Muscle layer of duodenum (tissue), 2 donors: Measurements from ENCODE around the gene DNM3.
"Not testable (repeated sequence)": the region's sequence is repeated elsewhere in the genome, so short reads cannot be mapped to it uniquely, and the experiment has no call there.

Source experiments
- H3K27ac ChIP-seq: one replicate; pipeline ENCODE4 v1.7.0; 2013; ENCODE audit warnings: mild to moderate bottlenecking, low read length
- H3K27me3 ChIP-seq: one replicate; pipeline ENCODE4 v1.7.0; 2013; ENCODE audit warnings: low read depth, mild to moderate bottlenecking, control low read depth, low read length
- H3K36me3 ChIP-seq, 2 donors: one replicate each; pipeline ENCODE4 v1.7.0; 2013; ENCODE audit warnings: low read length in 2 of 2, control low read depth in 1 of 2, mild to moderate bottlenecking in 1 of 2; ENCODE audit not compliant: insufficient read depth in 2 of 2, control insufficient read depth in 1 of 2
- H3K4me1 ChIP-seq, 2 donors: one replicate each; pipeline ENCODE4 v1.7.0; 2013; ENCODE audit warnings: low read length in 2 of 2, mild to moderate bottlenecking in 2 of 2, control low read depth in 1 of 2, moderate library complexity in 1 of 2; ENCODE audit not compliant: insufficient read depth in 2 of 2, control insufficient read depth in 1 of 2
- H3K4me3 ChIP-seq, 2 donors: one replicate each; pipeline ENCODE4 v1.7.0; 2013; ENCODE audit warnings: low read length in 2 of 2, low read depth in 1 of 2, mild to moderate bottlenecking in 1 of 2
- H3K9me3 ChIP-seq, 2 donors: one replicate each; pipeline ENCODE4 v1.7.0; 2013; ENCODE audit warnings: low read length in 2 of 2, control low read depth in 1 of 2, mild to moderate bottlenecking in 1 of 2; ENCODE audit not compliant: control insufficient read depth in 1 of 2
- donor health status: healthy.

DNM3 gene

GRCh38 chr1:172431204-172431603, 589.9 kb downstream of the DNM3 start:
- H3K9me3 ChIP-seq: no peaks in the 10 kb centered on the region
- no peaks in the 10 kb centered on the region for H3K27me3 ChIP-seq
- H3K4me3 ChIP-seq: no peak overlapping the region
- no peaks in the 10 kb centered on the region for H3K36me3 ChIP-seq
- no peak overlapping the region for H3K27ac ChIP-seq
- H3K4me1 ChIP-seq: no peaks in the 10 kb centered on the region

DNA sequence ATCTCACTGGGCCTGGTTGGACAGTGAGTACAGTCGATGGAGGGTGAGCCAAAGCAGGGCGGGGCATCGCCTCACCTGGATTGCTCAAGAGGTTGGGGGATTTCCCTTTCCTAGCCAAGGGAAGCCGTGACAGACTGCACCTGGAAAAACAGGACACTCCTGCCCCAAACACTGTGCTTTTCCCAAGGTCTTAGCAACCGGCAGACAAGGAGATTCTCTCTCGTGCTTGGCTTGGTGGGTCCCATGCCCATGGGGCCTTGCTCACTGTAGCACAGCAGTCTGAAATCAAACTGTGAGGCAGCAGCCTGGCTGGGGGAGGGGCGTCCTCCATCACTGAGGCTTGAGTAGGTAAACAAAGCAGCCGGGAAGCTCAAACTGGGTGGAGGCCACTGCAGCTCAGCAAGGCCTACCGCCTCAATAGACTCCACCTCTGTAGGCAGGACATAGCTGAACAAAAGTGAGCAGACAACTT, 590.5 kb downstream of the DNM3 start:
- Histone ChIP-seq H3K9me3 (no peaks in the 10 kb centered on the region), H3K4me3 (no peak overlapping the region), H3K36me3 (no peaks in the 10 kb centered on the region), H3K27ac (no peak overlapping the region), H3K4me1 (no peaks in the 10 kb centered on the region), H3K27me3 (no peaks in the 10 kb centered on the region)

DNA sequence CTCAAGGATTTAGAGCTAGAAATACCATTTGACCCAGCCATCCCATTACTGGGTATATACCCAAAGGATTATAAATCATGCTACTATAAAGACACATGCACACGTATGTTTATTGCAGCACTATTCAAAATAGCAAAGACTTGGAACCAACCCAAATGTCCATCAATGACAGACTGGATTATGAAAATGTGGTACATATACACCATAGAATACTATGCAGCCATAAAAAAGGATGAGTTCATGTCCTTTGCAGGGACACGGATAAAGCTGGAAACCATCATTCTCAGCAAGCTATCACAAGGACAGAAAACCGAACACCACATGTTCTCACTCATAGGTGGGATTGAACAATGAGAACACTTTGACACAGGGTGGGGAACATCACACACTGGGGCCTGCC, 595.9 kb downstream of the DNM3 start:
- H3K4me1 ChIP-seq, H3K9me3 ChIP-seq, H3K4me3 ChIP-seq, H3K27me3 ChIP-seq, H3K27ac ChIP-seq, H3K36me3 ChIP-seq: not testable (repeated sequence)

- Histone ChIP-seq H3K27me3 (no peaks in the 10 kb centered on the region), H3K4me1 (peaks cover 5 to 18% of the 10 kb centered on the region in 2 donors), H3K9me3 (no peaks in the 10 kb centered on the region), H3K27ac (no peak overlapping the region), H3K36me3 (peaks cover 0 to 6% of the 10 kb centered on the region in 2 donors), H3K4me3 (peak overlapping the region; percentile 77 to 87)
These were observed 601.1 kb downstream of the DNM3 start for GRCh38 chr1:172442404-172442803.

- H3K9me3 ChIP-seq: no peaks in the 10 kb centered on the region
- peak overlapping the region; percentile 77 to 87 for H3K4me3 ChIP-seq
- peak overlapping the region; percentile 25 for H3K27ac ChIP-seq
- peaks cover 5 to 18% of the 10 kb centered on the region in 2 donors for H3K4me1 ChIP-seq
- H3K27me3 ChIP-seq: no peaks in the 10 kb centered on the region
- H3K36me3 ChIP-seq: peaks cover 0 to 6% of the 10 kb centered on the region in 2 donors
These were observed 601.7 kb downstream of the DNM3 start for GRCh38 chr1:172442843-172443565.

DNA sequence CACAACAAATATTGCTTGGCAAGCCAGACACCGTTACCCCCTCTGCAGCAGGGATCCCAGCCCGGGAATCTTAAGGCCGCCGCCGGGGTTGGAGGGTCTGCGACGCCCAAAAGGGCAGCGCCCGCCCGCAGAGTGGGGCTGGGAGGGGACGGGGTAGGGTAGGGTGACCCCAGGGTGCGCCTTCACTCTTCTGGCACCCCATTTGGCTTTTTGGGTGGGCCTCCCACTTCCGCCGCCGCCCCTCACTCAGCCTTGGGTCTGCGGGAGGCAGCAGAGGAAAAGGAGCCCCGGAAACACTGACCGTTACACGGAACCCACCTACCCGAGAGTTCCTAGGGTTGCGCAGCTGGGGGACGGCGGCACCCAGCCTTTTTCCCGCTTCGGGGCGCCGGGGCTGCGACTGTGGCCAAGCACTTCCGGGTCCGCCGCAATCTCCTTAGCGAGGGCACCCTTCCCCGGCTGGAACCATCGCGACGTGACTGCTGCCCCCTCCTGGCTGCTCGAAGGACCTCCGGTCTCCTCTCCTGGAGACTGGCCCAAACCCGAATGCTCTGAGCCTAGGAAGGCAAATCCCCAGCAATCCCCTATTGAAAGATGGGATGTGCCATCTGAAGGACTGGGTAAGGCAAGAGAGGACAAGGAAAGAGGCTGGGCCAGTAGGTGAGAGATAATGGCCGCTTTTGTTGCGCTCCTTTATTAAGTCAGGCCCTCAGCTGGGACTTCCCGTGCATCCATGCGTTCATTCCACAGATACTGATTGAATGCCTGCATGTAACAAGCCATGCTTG, 602.6 kb downstream of the DNM3 start, which contains the start of gene PIGC:
Gene PIGC, minus strand, starts transcription at position 404 of the 788 bp plus-strand sequence. CDS start 1,447 bp downstream, outside the sequence.
- no peaks in the 10 kb centered on the region for H3K27me3 ChIP-seq
- H3K9me3 ChIP-seq: no peaks in the 10 kb centered on the region
- peaks cover 5 to 18% of the 10 kb centered on the region in 2 donors for H3K4me1 ChIP-seq

GRCh38 chr1:172446547-172446946, 605.2 kb downstream of the DNM3 start:
- H3K4me3 ChIP-seq: no peak overlapping the region
- peaks cover 5 to 24% of the 10 kb centered on the region in 2 donors for H3K4me1 ChIP-seq
- no peak overlapping the region for H3K27ac ChIP-seq
- H3K27me3 ChIP-seq: no peaks in the 10 kb centered on the region
- H3K36me3 ChIP-seq: peaks cover 0 to 4% of the 10 kb centered on the region in 2 donors
- no peaks in the 10 kb centered on the region for H3K9me3 ChIP-seq

More for the DNA sequence above, 602.6 kb downstream of the DNM3 start, which contains the start of gene PIGC:
- H3K4me3 ChIP-seq: peak within 1 kb of the TSS; percentile 77 to 87
- H3K36me3 ChIP-seq: peaks cover 0 to 6% of the 10 kb centered on the region in 2 donors
- H3K27ac ChIP-seq: peak within 1 kb of the TSS; percentile 25

DNA sequence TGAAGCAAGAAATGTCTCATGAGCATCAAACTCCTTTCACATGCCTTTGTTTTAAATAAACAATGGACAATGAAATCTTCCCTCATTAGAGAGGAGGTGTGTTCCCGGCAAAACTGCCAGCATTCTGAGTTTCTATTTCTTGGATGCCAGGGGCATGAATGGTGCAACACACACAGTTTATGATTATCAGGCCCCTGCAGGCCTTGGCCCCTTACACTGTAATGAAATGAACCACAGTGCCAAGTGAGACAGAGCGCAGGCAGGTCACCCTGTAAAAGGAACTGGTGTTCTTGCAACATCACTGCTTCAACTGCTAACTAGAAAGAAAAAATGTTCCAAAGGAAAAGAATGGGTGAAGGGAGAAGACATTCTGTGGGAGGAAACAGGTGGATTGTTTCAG, 606.3 kb downstream of the DNM3 start:
- Histone ChIP-seq H3K4me1 (peaks cover 5 to 16% of the 10 kb centered on the region in 2 donors), H3K27me3 (no peaks in the 10 kb centered on the region), H3K27ac (no peak overlapping the region)

DNA sequence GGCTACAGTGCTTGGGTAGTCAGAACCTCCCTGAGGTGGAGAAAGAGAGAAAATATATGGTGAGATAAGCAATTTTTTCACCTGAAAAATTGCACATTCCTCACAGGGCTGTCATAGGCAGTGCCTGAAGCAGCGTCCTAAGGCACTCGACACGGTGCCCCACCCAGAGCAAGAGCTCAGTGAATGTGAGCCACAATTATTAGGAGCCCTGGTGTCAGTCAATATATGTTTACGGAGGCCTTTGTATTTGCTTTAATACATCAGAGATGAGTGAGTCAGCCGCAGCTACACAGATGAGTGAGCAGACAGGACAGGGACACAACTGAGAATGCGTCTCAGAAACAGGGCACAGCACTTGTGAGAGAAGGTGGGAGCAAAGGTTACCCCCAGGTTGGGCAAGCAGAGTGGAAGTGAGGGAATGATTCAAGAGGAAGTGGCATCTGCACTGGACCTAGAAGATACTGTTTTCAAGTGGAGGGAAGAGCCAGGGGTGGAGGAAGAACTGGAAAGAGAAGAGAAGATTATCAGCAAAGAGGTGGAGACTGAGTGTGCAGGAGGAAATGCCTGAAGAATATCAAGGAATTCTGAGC, 607.8 kb downstream of the DNM3 start:
- Histone ChIP-seq H3K9me3 (no peaks in the 10 kb centered on the region), H3K36me3 (no peaks in the 10 kb centered on the region), H3K27ac (no peak overlapping the region), H3K4me1 (peaks cover 0 to 11% of the 10 kb centered on the region in 2 donors), H3K27me3 (no peaks in the 10 kb centered on the region), H3K4me3 (no peak overlapping the region)

More for the DNA sequence above, 606.3 kb downstream of the DNM3 start:
- Histone ChIP-seq H3K4me3 (no peak overlapping the region), H3K36me3 (no peaks in the 10 kb centered on the region), H3K9me3 (no peaks in the 10 kb centered on the region)

- H3K9me3 ChIP-seq: no peaks in the 10 kb centered on the region
- no peak overlapping the region for H3K4me3 ChIP-seq
- H3K27me3 ChIP-seq: no peaks in the 10 kb centered on the region
- no peaks in the 10 kb centered on the region for H3K36me3 ChIP-seq
- peak overlapping the region; percentile 27 for H3K27ac ChIP-seq
- peaks cover 0 to 11% of the 10 kb centered on the region in 2 donors for H3K4me1 ChIP-seq
These were observed 608.6 kb downstream of the DNM3 start for GRCh38 chr1:172449585-172450523.
